ENCODE data around the gene CRACR2B.

The CRACR2B gene

DNA sequence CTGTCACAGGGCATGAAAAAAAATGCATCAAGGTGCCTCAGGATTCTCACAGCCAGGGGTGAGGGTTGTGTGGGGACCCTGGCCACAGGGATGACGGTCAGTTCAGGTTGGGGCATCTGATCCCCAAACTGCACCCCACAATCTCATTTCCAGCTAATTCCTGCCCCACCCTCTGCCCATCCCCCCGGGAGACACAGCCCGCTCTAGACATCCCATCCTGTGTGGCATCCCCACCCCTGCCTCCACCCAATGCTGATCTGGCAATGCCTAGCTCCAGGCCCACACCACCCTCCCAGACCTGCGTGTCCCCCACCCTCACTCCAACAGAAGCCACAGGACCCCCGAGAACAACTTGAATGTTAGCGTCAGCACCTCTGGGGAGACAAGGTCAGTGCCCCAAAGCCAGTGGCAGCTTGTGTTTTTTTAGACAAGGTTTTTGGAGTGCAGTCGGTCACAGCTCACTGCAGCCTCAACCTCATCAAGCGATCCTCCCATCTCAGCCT is 40.2 kb downstream of the CRACR2B start:
- Histone ChIP-seq H2BK15ac (replicated peaks; ENCODE audit: low read depth) (no peak overlapping the region), H2BK120ac (ENCODE audit: low read depth, low read length) (no peak overlapping the region), H3K79me2 (ENCODE audit: control insufficient read depth, insufficient read depth, low read length) (no peaks in the 10 kb centered on the region), H3K27ac (ENCODE audit: low read depth, low read length) (no peak overlapping the region), H3K4me3 (ENCODE audit: low read length) (no peak overlapping the region), H3K56ac (ENCODE audit: low read length) (no peak overlapping the region), H2BK5ac (ENCODE audit: low read length) (no peak overlapping the region), H3K4me2 (ENCODE audit: low read length) (no peak overlapping the region), H4K8ac (ENCODE audit: low read depth, low read length) (no peak overlapping the region), H4K5ac (ENCODE audit: low read length) (no peak overlapping the region), H3K18ac (ENCODE audit: low read length) (no peak overlapping the region), H3K4me1 (ENCODE audit: control insufficient read depth, low read depth, low read length) (no peaks in the 10 kb centered on the region), H3K9ac (ENCODE audit: low read length) (no peak overlapping the region), H3K23ac (ENCODE audit: low read length) (no peak overlapping the region), H2AK5ac (ENCODE audit: low read length) (no peak overlapping the region), H3K27me3 (ENCODE audit: insufficient read depth, low read length, poor library complexity) (no peaks in the 10 kb centered on the region), H3K79me1 (ENCODE audit: low read length) (no peaks in the 10 kb centered on the region), H3K4ac (ENCODE audit: low read depth, low read length) (no peak overlapping the region), H3K36me3 (ENCODE audit: control insufficient read depth, insufficient read depth, low read length) (no peaks in the 10 kb centered on the region)
- no peak for DNase-seq
- no CpG with 5 or more reads among the region's 8 CpGs for WGBS (ENCODE audit: extremely low coverage, insufficient coverage, low lambda C conversion rate)

DNA sequence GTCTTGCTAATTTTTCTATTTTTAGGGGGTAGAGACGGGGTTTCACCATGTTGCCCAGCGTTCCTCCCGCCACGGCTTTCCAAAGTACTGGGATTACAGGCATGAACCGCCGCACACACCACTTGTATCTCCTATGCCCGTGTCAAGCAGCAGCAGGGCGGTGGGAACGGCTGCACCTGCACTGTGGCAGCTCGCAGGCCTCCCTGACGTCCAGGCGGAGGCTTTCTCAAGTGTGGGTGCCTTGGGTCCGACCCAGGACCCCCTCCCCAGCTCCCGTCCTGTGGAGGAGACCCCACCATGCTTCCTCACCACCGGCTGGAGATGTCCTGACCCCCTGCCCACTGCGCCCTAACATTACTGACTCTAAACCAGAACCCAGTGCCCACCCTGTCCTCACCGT is 40.7 kb downstream of the CRACR2B start:
- Histone ChIP-seq H3K9ac (ENCODE audit: low read length) (no peak overlapping the region), H3K56ac (ENCODE audit: low read length) (no peak overlapping the region), H2BK5ac (ENCODE audit: low read length) (no peak overlapping the region), H3K27ac (ENCODE audit: low read depth, low read length) (no peak overlapping the region), H3K4me3 (ENCODE audit: low read length) (no peak overlapping the region), H3K4ac (ENCODE audit: low read depth, low read length) (no peak overlapping the region), H3K36me3 (ENCODE audit: control insufficient read depth, insufficient read depth, low read length) (no peaks in the 10 kb centered on the region), H2AK5ac (ENCODE audit: low read length) (no peak overlapping the region), H3K27me3 (ENCODE audit: insufficient read depth, low read length, poor library complexity) (no peaks in the 10 kb centered on the region), H3K4me1 (ENCODE audit: control insufficient read depth, low read depth, low read length) (no peaks in the 10 kb centered on the region), H4K8ac (ENCODE audit: low read depth, low read length) (no peak overlapping the region), H3K18ac (ENCODE audit: low read length) (no peak overlapping the region), H3K79me2 (ENCODE audit: control insufficient read depth, insufficient read depth, low read length) (no peaks in the 10 kb centered on the region), H4K5ac (ENCODE audit: low read length) (no peak overlapping the region), H3K4me2 (ENCODE audit: low read length) (no peak overlapping the region), H3K79me1 (ENCODE audit: low read length) (no peaks in the 10 kb centered on the region), H3K23ac (ENCODE audit: low read length) (no peak overlapping the region), H2BK15ac (replicated peaks; ENCODE audit: low read depth) (no peak overlapping the region), H2BK120ac (ENCODE audit: low read depth, low read length) (no peak overlapping the region)
- no peak for DNase-seq
- no CpG with 5 or more reads among the region's 17 CpGs for WGBS (ENCODE audit: extremely low coverage, insufficient coverage, low lambda C conversion rate)

DNA sequence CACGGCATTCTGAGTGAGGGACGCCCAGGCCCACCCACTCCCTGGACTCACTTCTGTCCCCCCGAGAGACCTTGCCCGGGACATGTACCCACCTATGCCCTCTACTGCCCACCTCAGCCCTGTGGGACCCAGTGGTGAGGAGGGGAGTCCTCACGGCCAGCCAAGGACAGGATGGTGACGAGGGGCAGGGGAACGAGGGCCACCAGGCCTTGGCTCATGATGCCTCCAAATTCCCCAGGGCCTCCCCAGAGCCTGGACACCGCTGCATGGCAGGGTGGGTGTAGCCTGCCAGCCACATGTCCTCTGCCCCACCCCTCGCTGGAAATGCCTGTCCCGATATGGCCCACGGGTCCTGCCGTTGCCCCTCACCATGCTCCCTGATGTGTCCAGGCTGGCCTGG is 41.1 kb downstream of the CRACR2B start:
- Histone ChIP-seq H3K23ac (ENCODE audit: low read length) (no peak overlapping the region), H3K4me1 (ENCODE audit: control insufficient read depth, low read depth, low read length) (no peaks in the 10 kb centered on the region), H3K9ac (ENCODE audit: low read length) (no peak overlapping the region), H4K8ac (ENCODE audit: low read depth, low read length) (no peak overlapping the region), H2BK5ac (ENCODE audit: low read length) (no peak overlapping the region), H3K4me3 (ENCODE audit: low read length) (no peak overlapping the region), H2BK15ac (replicated peaks; ENCODE audit: low read depth) (no peak overlapping the region), H2AK5ac (ENCODE audit: low read length) (no peak overlapping the region), H3K79me1 (ENCODE audit: low read length) (no peaks in the 10 kb centered on the region), H3K56ac (ENCODE audit: low read length) (no peak overlapping the region), H3K27me3 (ENCODE audit: insufficient read depth, low read length, poor library complexity) (no peaks in the 10 kb centered on the region), H3K4ac (ENCODE audit: low read depth, low read length) (no peak overlapping the region), H2BK120ac (ENCODE audit: low read depth, low read length) (no peak overlapping the region), H3K79me2 (ENCODE audit: control insufficient read depth, insufficient read depth, low read length) (no peaks in the 10 kb centered on the region), H4K5ac (ENCODE audit: low read length) (no peak overlapping the region), H3K4me2 (ENCODE audit: low read length) (no peak overlapping the region), H3K27ac (ENCODE audit: low read depth, low read length) (no peak overlapping the region), H3K36me3 (ENCODE audit: control insufficient read depth, insufficient read depth, low read length) (no peaks in the 10 kb centered on the region), H3K18ac (ENCODE audit: low read length) (no peak overlapping the region)
- DNase-seq = no peak
- no CpG with 5 or more reads among the region's 12 CpGs for WGBS (ENCODE audit: extremely low coverage, insufficient coverage, low lambda C conversion rate)

DNA sequence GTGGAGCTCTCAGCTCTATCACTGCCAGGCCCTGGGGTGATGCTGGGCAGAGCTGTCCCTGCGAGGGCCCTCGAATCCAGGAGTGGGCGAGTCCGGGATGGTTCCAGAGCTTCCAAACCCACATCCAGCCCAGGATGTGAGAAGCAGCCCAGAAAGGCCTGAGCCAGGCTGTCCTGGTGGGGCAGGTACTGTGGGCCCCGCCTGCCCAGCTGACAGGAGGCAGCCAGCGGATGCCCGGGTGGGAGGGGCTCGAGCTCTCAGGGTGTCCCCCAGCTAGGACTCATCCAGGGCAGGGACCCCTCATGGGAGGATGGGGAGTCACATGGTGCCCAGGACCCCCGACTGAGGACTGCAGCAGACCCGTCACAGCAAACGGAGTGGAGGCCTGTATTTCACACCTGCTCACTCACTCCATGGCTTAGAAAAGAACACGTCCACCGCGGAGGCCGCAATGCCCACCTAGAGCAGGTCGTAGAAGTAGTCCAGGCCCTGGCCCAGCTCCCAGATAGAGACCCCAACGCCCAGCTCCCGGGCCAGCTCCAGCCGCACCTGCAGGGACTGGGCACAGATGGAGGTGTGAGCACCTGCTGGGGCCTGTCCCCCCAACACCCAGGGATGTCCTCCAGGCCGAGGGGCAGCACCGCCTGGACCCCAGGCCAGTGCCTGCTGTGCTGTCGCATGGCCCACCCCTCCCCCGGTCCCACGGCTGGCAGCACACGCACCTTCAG is 41.8 kb downstream of the CRACR2B start:
- Histone ChIP-seq H3K4ac (ENCODE audit: low read depth, low read length) (no peak overlapping the region), H2BK5ac (ENCODE audit: low read length) (no peak overlapping the region), H3K79me1 (ENCODE audit: low read length) (no peaks in the 10 kb centered on the region), H3K79me2 (ENCODE audit: control insufficient read depth, insufficient read depth, low read length) (no peaks in the 10 kb centered on the region), H3K23ac (ENCODE audit: low read length) (no peak overlapping the region), H2BK15ac (replicated peaks; ENCODE audit: low read depth) (no peak overlapping the region), H3K27ac (ENCODE audit: low read depth, low read length) (no peak overlapping the region), H3K4me1 (ENCODE audit: control insufficient read depth, low read depth, low read length) (no peaks in the 10 kb centered on the region), H3K9ac (ENCODE audit: low read length) (no peak overlapping the region), H3K18ac (ENCODE audit: low read length) (no peak overlapping the region), H4K5ac (ENCODE audit: low read length) (no peak overlapping the region), H3K4me3 (ENCODE audit: low read length) (no peak overlapping the region), H2AK5ac (ENCODE audit: low read length) (no peak overlapping the region), H3K4me2 (ENCODE audit: low read length) (no peak overlapping the region), H3K56ac (ENCODE audit: low read length) (no peak overlapping the region), H3K27me3 (ENCODE audit: insufficient read depth, low read length, poor library complexity) (no peaks in the 10 kb centered on the region), H3K36me3 (ENCODE audit: control insufficient read depth, insufficient read depth, low read length) (no peaks in the 10 kb centered on the region), H2BK120ac (ENCODE audit: low read depth, low read length) (no peak overlapping the region), H4K8ac (ENCODE audit: low read depth, low read length) (no peak overlapping the region)
- DNase-seq = no peak
- WGBS (ENCODE audit: extremely low coverage, insufficient coverage, low lambda C conversion rate) = no CpG with 5 or more reads among the region's 25 CpGs

DNA sequence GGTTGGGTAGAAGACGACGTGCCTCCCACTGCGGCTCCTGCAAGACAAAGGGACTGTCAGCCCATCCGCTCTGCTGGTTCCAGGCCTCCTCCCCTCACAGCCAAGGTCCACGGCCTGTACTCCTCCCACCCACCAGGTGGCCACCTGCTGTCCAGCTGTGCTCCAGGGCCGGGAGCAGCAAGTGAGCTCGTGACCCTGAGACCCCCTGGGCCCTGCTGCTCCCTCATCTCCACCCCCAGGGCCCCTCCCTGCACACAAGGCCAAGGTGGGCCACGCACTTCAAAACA is 42.4 kb downstream of the CRACR2B start:
- no peaks in the 10 kb centered on the region for H3K27me3 ChIP-seq (ENCODE audit: insufficient read depth, low read length, poor library complexity)
- no peak overlapping the region for H3K4me2 ChIP-seq (ENCODE audit: low read length)
- DNase-seq = no peak
- no peaks in the 10 kb centered on the region for H3K4me1 ChIP-seq (ENCODE audit: control insufficient read depth, low read depth, low read length)
- no peaks in the 10 kb centered on the region for H3K79me1 ChIP-seq (ENCODE audit: low read length)
- no peak overlapping the region for H3K27ac ChIP-seq (ENCODE audit: low read depth, low read length)
- no CpG with 5 or more reads among the region's 8 CpGs for whole genome bisulfite sequencing (ENCODE audit: extremely low coverage, insufficient coverage, low lambda C conversion rate)
- H2BK120ac ChIP-seq (ENCODE audit: low read depth, low read length) = no peak overlapping the region
- H2BK15ac ChIP-seq (replicated peaks; ENCODE audit: low read depth) = no peak overlapping the region
- no peak overlapping the region for H3K4me3 ChIP-seq (ENCODE audit: low read length)
- H3K4ac ChIP-seq (ENCODE audit: low read depth, low read length) = no peak overlapping the region
- H2BK5ac ChIP-seq (ENCODE audit: low read length) = no peak overlapping the region
- H3K23ac ChIP-seq (ENCODE audit: low read length) = no peak overlapping the region
- no peak overlapping the region for H3K56ac ChIP-seq (ENCODE audit: low read length)
- H2AK5ac ChIP-seq (ENCODE audit: low read length) = no peak overlapping the region
- H3K18ac ChIP-seq (ENCODE audit: low read length) = no peak overlapping the region
- H3K79me2 ChIP-seq (ENCODE audit: control insufficient read depth, insufficient read depth, low read length) = no peaks in the 10 kb centered on the region
- H3K9ac ChIP-seq (ENCODE audit: low read length) = no peak overlapping the region
- H4K5ac ChIP-seq (ENCODE audit: low read length) = no peak overlapping the region
- H4K8ac ChIP-seq (ENCODE audit: low read depth, low read length) = no peak overlapping the region
- H3K36me3 ChIP-seq (ENCODE audit: control insufficient read depth, insufficient read depth, low read length) = no peaks in the 10 kb centered on the region

DNA sequence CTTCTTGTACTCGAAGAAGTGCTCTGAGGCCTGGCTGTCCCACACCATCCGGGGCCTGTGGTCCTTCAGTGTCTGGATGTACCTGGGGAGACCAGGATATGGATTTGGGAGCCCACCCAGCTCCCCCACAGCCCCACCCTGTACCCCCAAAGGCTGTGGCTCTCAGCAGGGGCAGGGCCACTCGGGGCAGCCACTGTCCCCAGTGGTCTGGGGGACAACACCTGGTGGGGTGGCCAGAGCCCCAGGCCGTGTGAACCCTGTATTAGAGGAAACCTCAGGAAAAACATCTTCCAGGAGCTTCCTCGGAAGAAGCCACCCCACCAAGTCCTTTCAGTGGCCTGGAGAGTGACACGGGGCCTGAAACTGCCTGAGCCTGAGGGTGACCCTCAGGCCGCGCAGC is 42.7 kb downstream of the CRACR2B start:
- Histone ChIP-seq H2BK5ac (ENCODE audit: low read length) (no peak overlapping the region), H3K56ac (ENCODE audit: low read length) (no peak overlapping the region), H3K27me3 (ENCODE audit: insufficient read depth, low read length, poor library complexity) (no peaks in the 10 kb centered on the region), H4K5ac (ENCODE audit: low read length) (no peak overlapping the region), H3K36me3 (ENCODE audit: control insufficient read depth, insufficient read depth, low read length) (no peaks in the 10 kb centered on the region), H3K27ac (ENCODE audit: low read depth, low read length) (no peak overlapping the region), H3K4me2 (ENCODE audit: low read length) (no peak overlapping the region), H3K18ac (ENCODE audit: low read length) (no peak overlapping the region), H3K79me1 (ENCODE audit: low read length) (no peaks in the 10 kb centered on the region), H3K4ac (ENCODE audit: low read depth, low read length) (no peak overlapping the region), H3K23ac (ENCODE audit: low read length) (no peak overlapping the region), H3K9ac (ENCODE audit: low read length) (no peak overlapping the region), H3K4me3 (ENCODE audit: low read length) (no peak overlapping the region), H4K8ac (ENCODE audit: low read depth, low read length) (no peak overlapping the region), H3K4me1 (ENCODE audit: control insufficient read depth, low read depth, low read length) (no peaks in the 10 kb centered on the region), H2BK15ac (replicated peaks; ENCODE audit: low read depth) (no peak overlapping the region), H2AK5ac (ENCODE audit: low read length) (no peak overlapping the region), H3K79me2 (ENCODE audit: control insufficient read depth, insufficient read depth, low read length) (no peaks in the 10 kb centered on the region), H2BK120ac (ENCODE audit: low read depth, low read length) (no peak overlapping the region)
- no CpG with 5 or more reads among the region's 8 CpGs for WGBS (ENCODE audit: extremely low coverage, insufficient coverage, low lambda C conversion rate)
- no peak for DNase-seq

Measured in mesendoderm (in vitro differentiated cells).